ENCODE results near the gene SNN. TPM values are rescaled to one million over a fixed set of nuclear protein-coding genes. Genes with fewer than 3 reads are reported as not detected.
A peak's percentile ranks its signal among the peaks of the same experiment; 100 is the strongest.

The SNN gene
- total and polyA plus RNA-seq, 9 of the 15 experiments (the other 6 are each of a cell fraction or from before 2014, with no cell fraction given): 0.07 to 2.9 (median 1.9) TPM

DNA sequence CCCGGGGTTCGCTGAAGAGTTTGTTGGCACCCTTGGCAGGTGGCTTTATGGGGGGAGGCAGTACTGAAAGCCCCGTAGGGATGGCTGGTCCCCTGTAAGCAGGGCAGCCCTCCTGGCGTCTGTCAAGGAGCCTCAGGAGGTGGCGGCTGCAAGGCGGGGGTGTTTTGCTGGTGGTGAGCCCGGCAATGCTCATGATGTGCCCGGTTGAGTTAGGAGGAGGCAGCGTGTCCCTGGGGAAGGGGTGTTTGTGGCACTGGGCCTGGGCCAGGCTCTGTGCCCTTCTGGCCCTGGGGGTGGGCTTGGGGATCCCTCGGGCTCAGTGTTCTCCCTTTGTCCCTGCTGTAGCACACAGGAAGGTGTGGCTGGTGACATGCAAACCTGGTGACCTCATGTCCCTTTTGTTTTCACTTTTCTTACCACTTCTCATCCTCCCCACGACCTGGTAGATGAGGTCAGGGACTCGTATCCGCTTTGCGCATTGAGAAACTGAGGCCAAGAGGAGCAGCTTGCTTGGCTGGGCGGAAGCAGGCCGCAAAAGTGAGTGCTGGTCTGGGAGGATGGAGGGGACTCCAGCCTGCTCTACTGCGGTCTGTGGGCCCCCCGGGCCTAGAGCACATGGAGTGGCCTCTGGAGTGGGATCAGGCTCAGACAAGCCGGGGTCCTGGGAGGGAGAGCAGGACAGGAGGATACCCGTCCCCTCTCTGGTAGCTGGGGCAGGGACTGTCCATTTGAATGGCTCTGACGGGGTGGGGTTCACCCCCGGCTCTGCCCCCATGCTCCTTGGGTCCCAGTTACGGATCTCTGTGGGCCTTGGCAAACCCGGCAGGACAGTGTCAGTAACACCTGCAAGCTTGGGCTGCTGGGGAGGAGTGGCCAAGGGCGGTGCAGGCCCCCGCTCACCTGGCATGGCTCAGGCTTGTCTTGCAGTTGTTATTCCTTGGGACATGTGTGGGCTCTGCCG, 2.2 kb downstream of the SNN start:
- H3K9me1 ChIP-seq (ENCODE audit: control insufficient read depth, insufficient read depth, low read length): no peaks in the 10 kb centered on the region
- H3K4me2 ChIP-seq (ENCODE audit: insufficient read depth, low read length): no peak overlapping the region
- peaks cover 2 to 19% of the 10 kb centered on the region in 2 experiments; a peak in 2 of 5 replicates for H3K27me3 ChIP-seq (ENCODE audit: control insufficient read depth in 2 of 2, insufficient read depth in 2 of 2, low read length in 2 of 2)
- peaks cover 4 to 64% of the 10 kb centered on the region in 2 experiments; a peak in 4 of 5 replicates for H3K4me1 ChIP-seq (replicated peaks in 1 of 2; ENCODE audit: control insufficient read depth in 2 of 2, insufficient read depth in 2 of 2, low read length in 2 of 2)
- no TSS peak for BruUV-seq (replicated peaks)
- H3K79me2 ChIP-seq (ENCODE audit: control insufficient read depth, insufficient read depth, low read length): no peaks in the 10 kb centered on the region
- H3K36me3 ChIP-seq (ENCODE audit: control insufficient read depth, insufficient read depth, low read length): no peaks in the 10 kb centered on the region
- in situ Hi-C loops (cut with MboI): loop anchor here (25.0 kb wide), 1 partner anchor 708 kb away; no protein-coding TSS in a partner anchor
- H3K9me3 ChIP-seq (replicated peaks; ENCODE audit: control insufficient read depth, insufficient read depth, low read depth, low read length): no peaks in the 10 kb centered on the region
- no peak for FAIRE-seq
- intact Hi-C loops (cut with micrococcal nuclease): loop anchor here (10.0 kb wide), 1 partner anchor 144 kb away; no protein-coding TSS in a partner anchor
- TF ChIP-seq ZNF134 (CRISPR knock-in tag; conservative IDR thresholded peaks at IDR 0.05) (no peak), ZBTB7A (IDR thresholded peaks at IDR 0.05; ENCODE audit: borderline replicate concordance, control insufficient read depth, low read depth, low read length) (0 out of 2 replicates have a peak, but pooled peaks have one; percentile 1)
- H4K20me1 ChIP-seq (replicated peaks; ENCODE audit: control insufficient read depth, insufficient read depth, low read length): peaks cover 18% of the 10 kb centered on the region
- H3K27ac ChIP-seq (ENCODE audit: extremely low read depth, low read depth, low read length): no peak overlapping the region
- ChIA-PET POLR2A (no interaction called here), CTCF (ENCODE audit: low intra/inter-chr PET ratio) (no interaction called here)
- no peak overlapping the region for H3K4me3 ChIP-seq
- no peak overlapping the region for H2AFZ ChIP-seq (ENCODE audit: low read depth, low read length)
- H3K9ac ChIP-seq (ENCODE audit: insufficient read depth in 1 of 2, low read depth in 2 of 2, low read length in 2 of 2): no peak overlapping the region
- 52% methylated on average over 24 of the region's 27 CpGs for WGBS (ENCODE audit: insufficient coverage, low coverage, missing lambda C conversion rate)
- ATAC-seq: no peak
- DNase-seq (ENCODE audit: extremely low read depth in 1 of 4, low spot score in 3 of 4): no peak

DNA sequence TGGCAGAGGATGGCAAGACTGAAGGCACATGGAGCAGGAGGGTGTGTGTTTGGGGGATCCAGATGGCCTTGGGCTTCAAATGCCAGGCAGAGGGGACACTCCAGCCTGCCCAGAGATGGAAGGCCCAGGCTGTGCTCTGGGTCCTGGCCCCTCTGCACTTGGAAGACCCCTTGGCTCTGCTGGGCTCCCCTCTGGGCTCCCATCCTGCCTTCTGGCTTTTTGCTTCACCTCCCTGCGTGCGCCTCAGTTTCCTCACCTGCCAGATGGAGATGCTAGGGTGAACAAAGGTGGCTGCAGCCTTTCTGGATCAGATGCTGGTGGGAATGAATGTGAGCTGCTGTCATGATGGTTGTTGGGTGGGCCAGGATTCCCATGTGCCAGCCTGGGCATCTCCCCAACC, 3.0 kb downstream of the SNN start:
- H3K9me1 ChIP-seq (ENCODE audit: control insufficient read depth, insufficient read depth, low read length): no peaks in the 10 kb centered on the region
- H3K9me3 ChIP-seq (replicated peaks; ENCODE audit: control insufficient read depth, insufficient read depth, low read depth, low read length): no peaks in the 10 kb centered on the region
- H3K4me2 ChIP-seq (ENCODE audit: insufficient read depth, low read length): no peak overlapping the region
- no peak for ATAC-seq
- H3K9ac ChIP-seq (ENCODE audit: insufficient read depth in 1 of 2, low read depth in 2 of 2, low read length in 2 of 2): no peak overlapping the region
- POLR2A ChIA-PET: no interaction called here
- no peaks in the 10 kb centered on the region for H3K36me3 ChIP-seq (ENCODE audit: control insufficient read depth, insufficient read depth, low read length)
- CTCF ChIA-PET (ENCODE audit: low intra/inter-chr PET ratio): no interaction called here
- peaks cover 4 to 73% of the 10 kb centered on the region in 2 experiments; a peak in 4 of 5 replicates for H3K4me1 ChIP-seq (replicated peaks in 1 of 2; ENCODE audit: control insufficient read depth in 2 of 2, insufficient read depth in 2 of 2, low read length in 2 of 2)
- DNase-seq (ENCODE audit: extremely low read depth in 1 of 4, low spot score in 3 of 4): no peak
- in situ Hi-C loops (cut with MboI) (loop anchor here (25.0 kb wide), 1 partner anchor 709 kb away; no protein-coding TSS in a partner anchor), intact Hi-C loops (cut with micrococcal nuclease) (loop anchor here (10.0 kb wide), 1 partner anchor 144 kb away; no protein-coding TSS in a partner anchor)
- H4K20me1 ChIP-seq (replicated peaks; ENCODE audit: control insufficient read depth, insufficient read depth, low read length): peaks cover 18% of the 10 kb centered on the region
- H3K27ac ChIP-seq (ENCODE audit: extremely low read depth, low read depth, low read length): no peak overlapping the region
- no peaks in the 10 kb centered on the region for H3K79me2 ChIP-seq (ENCODE audit: control insufficient read depth, insufficient read depth, low read length)
- H3K27me3 ChIP-seq (ENCODE audit: control insufficient read depth in 2 of 2, insufficient read depth in 2 of 2, low read length in 2 of 2): peaks cover 0 to 11% of the 10 kb centered on the region in 2 experiments; a peak in 2 of 5 replicates
- no peak overlapping the region for H3K4me3 ChIP-seq
- no peak overlapping the region for H2AFZ ChIP-seq (ENCODE audit: low read depth, low read length)
- TF ChIP-seq BCL6 (CRISPR knock-in tag; IDR thresholded peaks at IDR 0.05) (no peak), NFIC (IDR thresholded peaks at IDR 0.05) (no peak), HNRNPUL1 (IDR thresholded peaks at IDR 0.05; ENCODE audit: low read length) (no peak), CXXC5 (CRISPR knock-in tag; IDR thresholded peaks at IDR 0.05) (no peak), SMAD3 (CRISPR knock-in tag; conservative IDR thresholded peaks at IDR 0.05) (no peak), TFAM (CRISPR knock-in tag; conservative IDR thresholded peaks at IDR 0.05) (no peak), BDP1 (IDR thresholded peaks at IDR 0.05; ENCODE audit: insufficient read depth, insufficient read length) (no peak), MYNN (IDR thresholded peaks at IDR 0.05) (no peak), MYNN (CRISPR knock-in tag; IDR thresholded peaks at IDR 0.05) (no peak)
- TF ChIP-seq, protein P1, sequence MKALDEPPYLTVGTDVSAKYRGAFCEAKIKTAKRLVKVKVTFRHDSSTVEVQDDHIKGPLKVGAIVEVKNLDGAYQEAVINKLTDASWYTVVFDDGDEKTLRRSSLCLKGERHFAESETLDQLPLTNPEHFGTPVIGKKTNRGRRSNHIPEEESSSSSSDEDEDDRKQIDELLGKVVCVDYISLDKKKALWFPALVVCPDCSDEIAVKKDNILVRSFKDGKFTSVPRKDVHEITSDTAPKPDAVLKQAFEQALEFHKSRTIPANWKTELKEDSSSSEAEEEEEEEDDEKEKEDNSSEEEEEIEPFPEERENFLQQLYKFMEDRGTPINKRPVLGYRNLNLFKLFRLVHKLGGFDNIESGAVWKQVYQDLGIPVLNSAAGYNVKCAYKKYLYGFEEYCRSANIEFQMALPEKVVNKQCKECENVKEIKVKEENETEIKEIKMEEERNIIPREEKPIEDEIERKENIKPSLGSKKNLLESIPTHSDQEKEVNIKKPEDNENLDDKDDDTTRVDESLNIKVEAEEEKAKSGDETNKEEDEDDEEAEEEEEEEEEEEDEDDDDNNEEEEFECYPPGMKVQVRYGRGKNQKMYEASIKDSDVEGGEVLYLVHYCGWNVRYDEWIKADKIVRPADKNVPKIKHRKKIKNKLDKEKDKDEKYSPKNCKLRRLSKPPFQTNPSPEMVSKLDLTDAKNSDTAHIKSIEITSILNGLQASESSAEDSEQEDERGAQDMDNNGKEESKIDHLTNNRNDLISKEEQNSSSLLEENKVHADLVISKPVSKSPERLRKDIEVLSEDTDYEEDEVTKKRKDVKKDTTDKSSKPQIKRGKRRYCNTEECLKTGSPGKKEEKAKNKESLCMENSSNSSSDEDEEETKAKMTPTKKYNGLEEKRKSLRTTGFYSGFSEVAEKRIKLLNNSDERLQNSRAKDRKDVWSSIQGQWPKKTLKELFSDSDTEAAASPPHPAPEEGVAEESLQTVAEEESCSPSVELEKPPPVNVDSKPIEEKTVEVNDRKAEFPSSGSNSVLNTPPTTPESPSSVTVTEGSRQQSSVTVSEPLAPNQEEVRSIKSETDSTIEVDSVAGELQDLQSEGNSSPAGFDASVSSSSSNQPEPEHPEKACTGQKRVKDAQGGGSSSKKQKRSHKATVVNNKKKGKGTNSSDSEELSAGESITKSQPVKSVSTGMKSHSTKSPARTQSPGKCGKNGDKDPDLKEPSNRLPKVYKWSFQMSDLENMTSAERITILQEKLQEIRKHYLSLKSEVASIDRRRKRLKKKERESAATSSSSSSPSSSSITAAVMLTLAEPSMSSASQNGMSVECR (CRISPR knock-in tag; IDR thresholded peaks at IDR 0.05): no peak
- BruUV-seq (replicated peaks): no TSS peak
- FAIRE-seq: no peak
- WGBS (ENCODE audit: insufficient coverage, low coverage, missing lambda C conversion rate): 95% methylated on average over 2 of the region's 2 CpGs

Measured in K562 (cell line).